HG03025 (cell line): ENCODE measurements around the gene EIF3C.
"Not testable (repeated sequence)": the region's sequence is repeated elsewhere in the genome, so short reads cannot be mapped to it uniquely, and the experiment has no call there.

Source experiments
- ATAC-seq: cut with Tn5 transposase; IDR thresholded peaks from one replicate; pipeline ENCODE4 v1.9.1; 2021; ENCODE audit warnings: mild to moderate bottlenecking, moderate library complexity; ENCODE audit not compliant: unreplicated experiment, low FRiP score

The EIF3C gene, protein sequence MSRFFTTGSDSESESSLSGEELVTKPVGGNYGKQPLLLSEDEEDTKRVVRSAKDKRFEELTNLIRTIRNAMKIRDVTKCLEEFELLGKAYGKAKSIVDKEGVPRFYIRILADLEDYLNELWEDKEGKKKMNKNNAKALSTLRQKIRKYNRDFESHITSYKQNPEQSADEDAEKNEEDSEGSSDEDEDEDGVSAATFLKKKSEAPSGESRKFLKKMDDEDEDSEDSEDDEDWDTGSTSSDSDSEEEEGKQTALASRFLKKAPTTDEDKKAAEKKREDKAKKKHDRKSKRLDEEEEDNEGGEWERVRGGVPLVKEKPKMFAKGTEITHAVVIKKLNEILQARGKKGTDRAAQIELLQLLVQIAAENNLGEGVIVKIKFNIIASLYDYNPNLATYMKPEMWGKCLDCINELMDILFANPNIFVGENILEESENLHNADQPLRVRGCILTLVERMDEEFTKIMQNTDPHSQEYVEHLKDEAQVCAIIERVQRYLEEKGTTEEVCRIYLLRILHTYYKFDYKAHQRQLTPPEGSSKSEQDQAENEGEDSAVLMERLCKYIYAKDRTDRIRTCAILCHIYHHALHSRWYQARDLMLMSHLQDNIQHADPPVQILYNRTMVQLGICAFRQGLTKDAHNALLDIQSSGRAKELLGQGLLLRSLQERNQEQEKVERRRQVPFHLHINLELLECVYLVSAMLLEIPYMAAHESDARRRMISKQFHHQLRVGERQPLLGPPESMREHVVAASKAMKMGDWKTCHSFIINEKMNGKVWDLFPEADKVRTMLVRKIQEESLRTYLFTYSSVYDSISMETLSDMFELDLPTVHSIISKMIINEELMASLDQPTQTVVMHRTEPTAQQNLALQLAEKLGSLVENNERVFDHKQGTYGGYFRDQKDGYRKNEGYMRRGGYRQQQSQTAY

DNA sequence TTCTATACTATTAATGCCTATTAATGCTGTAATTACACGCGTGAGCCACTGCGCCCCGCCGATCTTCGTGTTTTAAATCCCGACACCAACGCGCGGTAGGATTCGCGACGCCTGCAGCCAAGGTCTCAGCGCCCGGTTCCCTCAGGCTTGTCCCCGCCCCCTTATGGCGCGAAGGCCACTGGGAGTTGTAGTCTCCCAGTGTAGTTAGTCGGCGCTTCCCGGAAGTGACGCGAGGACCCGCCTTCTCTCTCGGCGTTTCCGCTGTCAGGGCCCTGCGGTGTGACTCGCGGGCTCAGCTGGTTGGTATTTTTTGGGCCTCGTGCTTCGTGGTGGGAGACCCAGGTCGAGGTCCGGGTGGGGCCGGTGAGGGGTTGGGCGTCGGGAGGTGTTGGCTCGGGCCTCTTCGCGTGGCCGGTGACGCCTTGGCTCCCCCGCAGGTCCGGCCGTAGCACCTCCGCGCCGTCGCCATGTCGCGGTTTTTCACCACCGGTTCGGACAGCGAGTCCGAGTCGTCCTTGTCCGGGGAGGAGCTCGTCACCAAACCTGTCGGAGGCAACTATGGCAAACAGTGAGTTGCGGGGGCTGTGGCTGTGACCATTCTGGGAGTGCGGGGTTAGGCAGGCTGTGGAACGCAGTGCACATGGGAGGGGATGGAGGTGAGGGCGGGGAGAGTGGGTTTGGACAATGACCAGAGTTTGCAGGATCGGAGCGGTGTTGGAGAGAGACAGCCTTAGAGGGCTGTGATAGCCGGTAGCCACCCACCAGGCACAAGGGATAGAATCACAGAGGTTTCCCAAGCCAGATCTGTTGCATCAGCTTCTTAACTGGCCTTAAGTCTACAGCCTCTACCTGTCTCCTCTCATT, at the start of gene EIF3C:
EIF3C (plus strand) TSS at position 245 of the 864 bp plus-strand sequence; CDS start at position 468, 223 bp downstream.
- ATAC-seq, result peak; percentile 90

DNA sequence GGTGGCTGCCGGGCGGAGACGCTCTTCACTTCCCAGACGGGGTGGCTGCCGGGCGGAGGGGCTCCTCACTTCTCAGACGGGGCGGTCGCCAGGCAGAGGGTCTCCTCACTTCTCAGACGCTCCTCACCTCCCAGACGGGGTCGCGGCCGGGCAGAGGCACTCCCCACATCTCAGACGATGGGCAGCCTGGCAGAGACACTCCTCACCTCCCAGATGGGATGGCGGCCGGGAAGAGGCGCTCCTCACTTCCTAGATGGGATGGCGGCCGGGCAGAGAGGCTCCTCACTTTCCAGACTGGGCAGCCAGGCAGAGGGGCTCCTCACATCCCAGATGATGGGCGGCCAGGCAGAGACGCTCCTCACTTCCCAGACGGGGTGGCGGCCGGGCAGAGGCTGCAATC, 45.0 kb upstream of the EIF3C start:
- ATAC-seq, result not testable (repeated sequence)

DNA sequence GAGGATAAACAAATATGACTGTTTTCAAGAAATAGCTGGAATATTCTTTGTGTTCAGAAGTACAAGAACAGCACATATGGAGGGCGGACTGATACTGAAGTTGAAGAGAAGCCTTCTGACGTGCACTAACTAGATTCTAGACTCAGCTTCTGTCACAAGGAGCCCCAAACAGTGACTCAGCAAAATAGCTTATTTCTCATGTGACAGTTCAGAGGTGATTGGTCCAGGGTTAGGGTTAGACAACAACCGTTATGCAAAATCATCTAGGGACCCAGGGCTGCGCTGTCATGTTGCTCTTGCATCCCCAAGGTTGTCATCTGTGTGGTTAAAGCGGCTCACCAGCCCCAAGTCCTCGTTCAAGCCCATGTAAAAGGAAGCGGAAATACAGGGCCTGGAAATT, 43.8 kb upstream of the EIF3C start:
- ATAC-seq, result not testable (repeated sequence)

DNA sequence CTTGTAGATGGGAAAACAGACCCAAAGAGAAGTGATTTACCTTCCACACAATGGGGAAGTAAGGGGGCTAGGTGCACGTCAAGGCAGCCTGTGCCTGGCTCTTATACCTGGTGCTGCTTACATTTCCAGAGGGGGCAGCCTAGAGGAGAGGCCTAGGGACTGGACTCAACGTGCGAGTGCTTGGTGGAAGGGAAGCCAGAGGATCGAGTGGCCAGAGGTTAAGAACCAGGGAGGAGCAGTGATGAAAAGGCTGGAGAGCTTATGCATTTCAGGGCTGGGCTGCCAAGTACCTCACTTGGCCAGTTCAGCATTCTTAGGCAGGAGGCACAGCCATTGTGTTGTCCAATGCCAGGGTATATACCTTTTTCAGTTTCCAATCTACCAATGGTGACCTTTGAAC, 43.1 kb upstream of the EIF3C start:
- ATAC-seq, result not testable (repeated sequence)

DNA sequence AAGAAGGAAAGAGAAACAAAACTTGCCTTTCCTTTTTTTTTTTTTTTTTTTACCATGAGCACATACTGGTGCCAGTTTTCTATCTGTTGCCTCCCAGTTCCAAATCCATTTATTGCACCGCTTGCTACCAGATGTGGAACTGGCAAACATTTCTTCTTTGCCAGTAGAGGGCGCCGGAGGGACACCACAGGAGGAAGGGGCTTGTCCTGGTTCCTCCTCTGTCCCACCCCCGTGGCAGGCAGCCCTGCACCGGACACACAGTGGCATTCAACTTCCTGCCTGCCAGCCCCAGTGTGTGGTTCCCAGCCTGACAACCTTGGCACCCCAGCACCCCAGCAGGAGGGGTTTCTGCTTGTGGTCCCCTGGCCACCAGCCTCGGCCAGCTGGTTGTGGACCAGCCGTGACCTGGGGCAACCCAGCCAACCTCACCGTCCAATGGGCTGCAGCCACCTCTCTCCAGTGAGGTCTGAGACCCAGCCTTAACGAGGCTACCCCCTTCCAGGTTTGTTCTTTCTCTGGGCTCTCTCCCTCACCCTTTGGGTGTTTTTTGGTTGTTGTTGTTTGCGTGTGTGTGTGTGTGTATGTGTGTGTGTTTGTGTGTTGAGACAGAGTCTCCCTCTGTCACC, 22.8 kb upstream of the EIF3C start:
- not testable (repeated sequence) for ATAC-seq

- ATAC-seq, result not testable (repeated sequence)
Measured at GRCh38 chr16:28689425-28689824, 21.8 kb upstream of the EIF3C start.

DNA sequence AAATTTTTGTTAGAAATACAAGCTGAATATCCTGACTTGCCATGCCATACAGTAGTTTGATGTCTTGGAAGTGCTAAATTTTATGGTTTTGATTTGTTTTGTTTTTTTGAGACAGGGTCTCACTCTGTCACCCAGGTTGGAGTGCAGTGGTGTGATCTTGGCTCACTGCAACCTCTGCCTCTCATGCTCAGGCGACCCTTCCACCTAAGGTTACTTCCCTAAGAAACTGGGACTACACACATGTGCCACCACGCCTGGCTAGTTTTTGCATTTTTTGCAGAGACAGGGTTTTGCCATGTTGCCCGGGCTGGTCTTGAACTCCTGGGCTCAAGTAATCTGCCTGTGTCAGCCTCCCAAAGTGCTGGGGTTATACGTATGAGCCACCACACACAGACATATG, 19.5 kb upstream of the EIF3C start:
- not testable (repeated sequence) for ATAC-seq

DNA sequence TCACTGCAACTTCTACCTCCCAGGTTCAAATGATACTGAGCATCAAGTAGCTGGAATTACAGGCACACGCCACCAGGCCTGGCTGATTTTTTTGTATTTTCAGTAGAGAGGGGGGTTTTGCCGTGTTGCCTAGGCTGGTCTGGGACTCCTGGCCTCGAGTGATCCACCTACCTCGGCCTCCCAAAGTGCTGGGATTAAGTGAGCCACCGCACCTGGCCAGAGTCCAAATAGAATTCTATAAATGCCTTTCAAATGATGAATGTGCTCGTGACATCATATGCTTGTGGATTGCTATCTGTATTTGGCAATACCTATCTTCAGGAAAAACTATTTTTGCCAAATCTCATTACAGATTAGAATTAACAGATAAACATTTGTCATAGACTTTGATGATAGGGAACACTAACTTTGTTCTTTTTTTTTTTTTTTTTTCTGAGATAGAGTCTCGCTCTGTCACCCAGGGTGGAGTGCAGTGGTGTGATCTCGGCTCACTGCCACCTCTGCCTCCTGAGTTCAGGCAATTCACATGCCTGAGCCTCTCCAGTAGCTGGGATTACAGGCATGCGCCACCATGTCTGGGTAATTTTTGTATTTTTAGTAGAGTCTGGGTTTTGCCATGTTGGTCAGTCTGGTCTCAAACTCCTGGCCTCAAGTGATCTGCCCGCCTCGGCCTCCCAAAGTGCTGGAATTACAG, 17.9 kb upstream of the EIF3C start:
- ATAC-seq, result not testable (repeated sequence)

DNA sequence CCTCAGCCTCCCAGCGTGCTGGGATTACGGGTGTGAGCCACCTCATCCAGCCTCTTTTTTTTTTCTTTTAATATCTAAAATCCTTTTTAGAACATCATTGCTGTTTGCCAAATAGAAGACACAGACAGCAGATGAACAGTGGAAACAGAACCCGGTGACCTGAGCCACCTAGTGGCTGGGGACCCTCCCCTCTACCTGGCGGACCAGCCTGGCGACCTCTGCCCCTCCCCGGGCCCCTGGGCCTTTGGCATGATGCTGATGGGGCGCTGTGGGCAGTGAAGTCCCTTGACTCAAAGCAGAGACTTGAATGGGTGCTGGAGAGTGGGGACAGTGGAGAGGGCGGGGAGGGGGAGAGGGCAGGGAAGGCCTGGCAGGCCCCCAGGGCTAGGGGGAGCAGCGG, 11.5 kb upstream of the EIF3C start:
- ATAC-seq, result not testable (repeated sequence)

DNA sequence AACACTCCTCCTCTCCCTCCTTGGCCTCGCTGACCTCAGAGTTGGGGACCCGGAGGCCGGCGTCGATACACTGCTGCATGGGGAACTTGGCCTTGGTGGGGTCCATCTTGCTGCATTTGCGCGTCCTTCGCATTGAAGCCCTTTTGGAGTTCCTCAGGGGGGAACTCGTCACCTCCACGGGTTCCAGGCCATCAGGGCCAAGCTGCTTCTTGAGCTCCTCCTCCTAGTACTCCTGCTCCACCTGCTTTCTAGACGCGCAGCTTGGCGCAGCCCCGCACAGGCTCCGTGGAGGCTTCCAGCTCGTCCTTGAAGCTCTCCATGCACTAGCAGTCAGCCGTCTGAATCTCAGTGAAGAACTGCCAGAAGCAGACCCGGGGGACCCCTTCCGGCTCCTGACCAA, 10.9 kb upstream of the EIF3C start:
- ATAC-seq, result not testable (repeated sequence)

GRCh38 chr16:28701384-28701783, 9.9 kb upstream of the EIF3C start:
- ATAC-seq, result not testable (repeated sequence)

DNA sequence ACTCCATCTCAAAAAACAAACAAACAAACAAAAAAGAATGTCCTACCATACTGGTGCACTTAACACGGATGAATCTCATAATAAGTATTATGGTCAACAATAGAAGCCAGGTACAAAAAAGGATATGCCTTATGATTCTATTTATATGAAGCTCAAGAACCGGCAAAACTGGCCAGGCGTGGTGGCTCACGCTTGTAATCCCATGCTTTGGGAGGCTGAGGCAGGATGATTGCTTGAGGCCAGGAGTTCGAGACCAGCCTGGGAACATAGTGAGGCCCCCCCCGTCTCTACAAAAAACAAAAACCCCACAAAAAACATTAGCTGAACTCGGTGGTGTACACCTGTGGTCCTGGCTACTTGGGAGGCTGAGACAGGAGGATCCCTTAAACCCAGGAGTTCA, 7.0 kb upstream of the EIF3C start:
- not testable (repeated sequence) for ATAC-seq

GRCh38 chr16:28722852-28723650, 11.8 kb downstream of the EIF3C start:
- ATAC-seq, result not testable (repeated sequence)

GRCh38 chr16:28731253-28731652, 20.0 kb downstream of the EIF3C start:
- not testable (repeated sequence) for ATAC-seq

DNA sequence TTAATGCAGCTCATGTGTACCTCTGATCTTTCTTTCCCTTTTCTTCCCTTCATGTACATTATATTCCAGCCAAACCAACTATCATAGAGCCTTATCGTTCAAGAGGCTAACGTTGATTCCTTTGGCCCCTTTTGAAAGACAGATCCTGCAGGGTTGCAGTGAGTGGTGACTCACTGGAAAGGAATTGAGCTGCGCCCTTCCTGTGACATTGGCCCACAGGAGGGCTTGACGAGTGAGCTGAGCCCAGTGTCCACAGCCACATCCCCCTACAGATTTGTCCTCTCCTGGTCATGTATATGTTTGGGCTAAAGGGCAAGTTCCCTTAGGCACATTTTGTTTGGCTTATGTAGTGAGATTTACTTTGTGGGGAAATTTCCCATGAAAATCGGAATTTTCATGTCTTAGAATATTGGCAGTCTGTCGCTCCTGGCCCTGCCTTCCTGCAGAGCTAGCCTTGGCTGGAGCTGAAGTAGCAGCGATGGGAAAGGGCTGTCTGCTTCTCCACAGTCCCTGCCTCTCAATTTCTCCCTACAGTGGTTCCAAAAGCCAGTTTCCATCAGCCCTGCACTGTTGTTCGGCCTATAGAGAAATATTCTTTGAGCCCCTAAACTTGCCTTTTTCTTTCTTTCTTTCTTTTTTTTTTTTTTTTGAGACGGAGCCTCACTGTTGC, 21.3 kb downstream of the EIF3C start:
- ATAC-seq, result not testable (repeated sequence)

- ATAC-seq, result not testable (repeated sequence)
Measured at GRCh38 chr16:28739787-28740186, 28.5 kb downstream of the EIF3C start.

GRCh38 chr16:28740631-28741030, 29.4 kb downstream of the EIF3C start:
- ATAC-seq, result not testable (repeated sequence)

DNA sequence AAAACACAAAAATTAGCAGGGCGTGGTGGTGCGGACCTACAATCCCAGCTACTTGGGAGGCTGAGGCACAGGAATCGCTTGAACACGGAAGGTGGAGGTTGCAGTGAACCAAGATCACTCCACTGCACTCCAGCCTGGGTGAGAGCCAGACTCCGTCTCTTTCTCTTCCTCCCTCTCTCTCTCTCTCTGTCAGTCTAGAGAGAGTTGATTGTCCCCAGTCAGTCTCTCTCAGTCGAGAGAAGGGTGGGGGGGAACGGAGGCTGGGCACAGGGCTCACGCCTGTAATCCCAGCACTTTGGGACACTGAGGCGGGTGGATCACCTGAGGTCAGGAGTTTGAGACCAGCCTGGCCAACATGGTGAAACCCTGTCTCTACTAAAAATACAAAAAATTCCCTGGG, 30.0 kb downstream of the EIF3C start:
- ATAC-seq, result not testable (repeated sequence)
